Mononuclear cell (primary cell): Measurements from ENCODE around the gene CXorf49. TPM values are rescaled to one million over a fixed set of nuclear protein-coding genes. Genes with fewer than 3 reads are reported as not detected.
"Not testable (repeated sequence)": the region's sequence is repeated elsewhere in the genome, so short reads cannot be mapped to it uniquely, and the experiment has no call there.

Experiments
- H3K27me3 ChIP-seq: 2 replicates; pipeline ENCODE4 v1.6.0; 2011; ENCODE audit warnings: low read length, control low read depth; ENCODE audit not compliant: insufficient read depth
- H3K4me1 ChIP-seq: 2 replicates; pipeline ENCODE4 v1.5.1; 2011; ENCODE audit warnings: mild to moderate bottlenecking, low read length, control low read depth; ENCODE audit not compliant: insufficient read depth
- H3K4me3 ChIP-seq: 2 replicates; pipeline ENCODE4 v1.5.1; 2011; ENCODE audit warnings: mild to moderate bottlenecking, low read length, moderate library complexity
- H3K9me3 ChIP-seq: 2 replicates; pipeline ENCODE4 v1.5.1; 2011; ENCODE audit warnings: low read depth, mild to moderate bottlenecking, control low read depth, low read length
- total RNA-seq: library from RNA; depleted of rRNA; stranded (reverse); fragments of >200 nt; gene quantifications from one replicate; pipeline ENCODE4 v1.2.3, GENCODE V29; 2012

CXorf49 gene
- total RNA-seq = not detected

GRCh38 chrX:71718185-71718584 is at the start of gene CXorf49:
CXorf49 (minus strand) TSS chrX:71718285; CDS start chrX:71718151, 134 bp downstream.
- not testable (repeated sequence) for H3K27me3 ChIP-seq, H3K9me3 ChIP-seq, H3K4me3 ChIP-seq, H3K4me1 ChIP-seq

- not testable (repeated sequence) for H3K4me3 ChIP-seq, H3K4me1 ChIP-seq, H3K9me3 ChIP-seq, H3K27me3 ChIP-seq
Measured at GRCh38 chrX:71767134-71767533, 49.0 kb upstream of the CXorf49 start.

GRCh38 chrX:71765613-71766012 is 47.5 kb upstream of the CXorf49 start:
- H3K4me1 ChIP-seq, H3K27me3 ChIP-seq, H3K9me3 ChIP-seq, H3K4me3 ChIP-seq: not testable (repeated sequence)

GRCh38 chrX:71764832-71765231 is 46.7 kb upstream of the CXorf49 start:
- H3K4me3 ChIP-seq, H3K4me1 ChIP-seq, H3K9me3 ChIP-seq, H3K27me3 ChIP-seq: not testable (repeated sequence)

- H3K9me3 ChIP-seq, H3K27me3 ChIP-seq, H3K4me1 ChIP-seq, H3K4me3 ChIP-seq: not testable (repeated sequence)
Measured at GRCh38 chrX:71763049-71763448, 45.0 kb upstream of the CXorf49 start, which contains the start of gene CXorf49B. CXorf49B (plus strand) TSS chrX:71763349; CDS start chrX:71763424, 75 bp downstream.

GRCh38 chrX:71760688-71761281 is 42.7 kb upstream of the CXorf49 start:
- not testable (repeated sequence) for H3K4me1 ChIP-seq, H3K9me3 ChIP-seq, H3K27me3 ChIP-seq, H3K4me3 ChIP-seq

GRCh38 chrX:71720289-71720886 is 2.3 kb upstream of the CXorf49 start:
- not testable (repeated sequence) for H3K4me1 ChIP-seq, H3K9me3 ChIP-seq, H3K27me3 ChIP-seq, H3K4me3 ChIP-seq

GRCh38 chrX:71719195-71719594 is 1.1 kb upstream of the CXorf49 start:
- not testable (repeated sequence) for H3K9me3 ChIP-seq, H3K27me3 ChIP-seq, H3K4me1 ChIP-seq, H3K4me3 ChIP-seq

GRCh38 chrX:71716323-71716722 is 1.8 kb downstream of the CXorf49 start:
- not testable (repeated sequence) for H3K9me3 ChIP-seq, H3K4me3 ChIP-seq, H3K27me3 ChIP-seq, H3K4me1 ChIP-seq

- not testable (repeated sequence) for H3K4me3 ChIP-seq, H3K9me3 ChIP-seq, H3K4me1 ChIP-seq, H3K27me3 ChIP-seq
Measured at GRCh38 chrX:71715551-71715950, 2.5 kb downstream of the CXorf49 start.

GRCh38 chrX:71714064-71714463 is 4.0 kb downstream of the CXorf49 start:
- H3K27me3 ChIP-seq, H3K4me3 ChIP-seq, H3K9me3 ChIP-seq, H3K4me1 ChIP-seq: not testable (repeated sequence)

GRCh38 chrX:71702853-71703252 is 15.2 kb downstream of the CXorf49 start:
- H3K27me3 ChIP-seq, H3K4me3 ChIP-seq, H3K4me1 ChIP-seq, H3K9me3 ChIP-seq: not testable (repeated sequence)

- H3K4me1 ChIP-seq, H3K27me3 ChIP-seq, H3K4me3 ChIP-seq, H3K9me3 ChIP-seq: not testable (repeated sequence)
Measured at GRCh38 chrX:71699023-71699344, 19.1 kb downstream of the CXorf49 start.

GRCh38 chrX:71698299-71699022 is 19.6 kb downstream of the CXorf49 start:
- H3K4me3 ChIP-seq, H3K9me3 ChIP-seq, H3K4me1 ChIP-seq, H3K27me3 ChIP-seq: not testable (repeated sequence)

- H3K4me1 ChIP-seq, H3K9me3 ChIP-seq, H3K27me3 ChIP-seq, H3K4me3 ChIP-seq: not testable (repeated sequence)
Measured at GRCh38 chrX:71697466-71698298, 20.4 kb downstream of the CXorf49 start.
